GM19463 (cell line): ENCODE data around the gene SPINDOC.

Experiments used
- ATAC-seq: cut with Tn5 transposase; IDR thresholded peaks from one replicate; pipeline ENCODE4 v1.9.1; 2021; ENCODE audit warnings: mild to moderate bottlenecking, moderate library complexity; ENCODE audit not compliant: unreplicated experiment

SPINDOC gene

DNA sequence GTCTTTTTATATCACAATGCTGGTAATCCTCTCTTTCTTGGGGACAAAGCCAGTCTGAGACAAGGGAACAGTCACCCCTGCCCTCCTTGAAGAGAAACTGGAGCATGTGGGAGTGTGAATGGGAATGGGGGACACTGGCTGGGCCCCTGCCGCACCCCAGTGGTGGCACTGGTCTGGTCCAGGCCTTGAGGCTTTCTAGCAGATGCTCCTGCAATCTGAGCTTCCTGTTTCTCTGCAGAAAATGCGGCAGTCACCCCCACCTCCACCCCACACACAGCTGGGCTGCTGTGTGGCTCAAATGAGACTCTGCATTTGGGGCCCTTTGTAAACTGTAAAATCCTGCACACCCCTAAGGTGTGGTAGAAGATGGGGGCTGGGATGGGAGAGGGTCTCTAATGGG is 19.1 kb downstream of the SPINDOC start:
- no peak for ATAC-seq

DNA sequence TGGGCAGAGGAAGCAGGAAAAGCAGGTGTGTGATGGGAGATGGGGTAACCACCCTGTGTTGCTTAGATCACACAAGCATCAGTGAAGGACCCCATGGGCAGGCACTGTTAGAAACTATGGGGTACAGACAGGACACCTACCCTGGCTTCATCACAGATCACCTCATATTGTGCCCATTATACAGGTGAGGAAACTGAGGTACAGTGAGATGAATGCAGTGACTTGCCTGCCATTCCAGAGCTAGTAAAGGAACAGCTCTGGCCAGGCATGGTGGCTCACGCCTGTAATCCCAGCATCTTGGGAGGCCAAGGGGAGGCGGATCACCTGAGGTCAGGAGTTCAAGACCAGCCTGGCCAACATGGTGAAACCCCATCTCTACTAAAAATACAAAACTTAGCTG is 19.8 kb downstream of the SPINDOC start:
- no peak for ATAC-seq

DNA sequence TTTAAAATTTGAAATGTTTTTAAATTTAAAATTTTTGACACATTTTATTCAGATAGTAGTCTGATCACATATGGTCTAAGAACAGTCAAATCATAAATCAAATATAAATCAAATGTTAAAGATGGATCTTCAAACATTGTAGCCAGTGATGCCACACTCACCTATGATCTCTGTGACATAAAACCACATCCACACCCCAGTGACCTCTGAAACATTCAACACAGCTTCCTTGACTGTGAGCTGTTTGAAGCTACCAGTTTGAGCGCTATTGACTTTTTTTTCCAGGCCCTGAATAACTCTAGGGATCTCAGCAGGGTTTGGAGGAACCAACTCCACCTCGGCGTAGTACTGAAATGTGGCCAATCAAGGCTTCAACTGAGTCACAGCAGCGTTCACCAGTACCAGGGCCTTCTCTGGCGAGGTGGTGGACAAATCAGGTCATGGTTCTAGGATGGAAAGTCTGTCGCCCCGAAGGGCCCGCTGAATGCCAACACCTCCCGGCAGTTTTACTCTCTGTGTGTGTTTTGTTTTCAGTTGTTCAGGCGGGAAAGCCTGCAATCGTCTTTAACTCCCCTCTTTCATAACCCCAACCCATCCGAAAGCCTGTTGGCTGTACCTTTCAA is 21.4 kb downstream of the SPINDOC start:
- no peak for ATAC-seq

GRCh38 chr11:63835158-63835545 is 21.9 kb downstream of the SPINDOC start:
- ATAC-seq, result no peak

DNA sequence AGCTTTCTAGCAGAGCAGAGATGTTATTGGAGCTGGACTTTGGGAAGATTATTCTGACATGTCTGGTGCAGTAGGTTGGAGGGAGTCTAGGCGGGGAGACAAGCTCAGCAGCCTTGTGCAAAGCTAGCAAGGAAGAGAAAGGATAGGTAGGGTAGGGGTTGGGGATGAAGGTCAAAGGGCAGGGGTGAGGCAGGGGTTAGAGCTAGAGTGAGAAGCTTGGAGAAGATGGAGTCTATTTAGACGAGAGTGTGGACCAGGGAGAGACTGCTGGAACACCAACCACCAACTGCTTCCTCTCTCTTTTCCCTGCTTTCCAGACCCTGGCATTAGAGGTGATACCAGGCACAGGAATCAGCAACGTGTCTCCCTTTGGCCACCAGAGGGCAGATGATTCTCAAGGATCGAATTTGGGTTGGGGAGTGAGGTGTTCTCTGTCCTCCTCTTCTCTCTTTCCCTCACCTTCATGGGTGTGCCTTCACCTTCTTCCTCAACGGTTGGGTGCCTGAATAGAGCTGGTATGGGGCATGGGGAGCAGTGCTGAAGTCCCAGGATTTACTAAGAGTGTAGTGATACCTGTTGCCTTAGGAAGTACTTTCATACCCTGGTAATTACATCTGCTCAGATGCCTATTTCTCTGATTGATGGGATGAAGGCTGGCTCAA is 23.9 kb downstream of the SPINDOC start:
- ATAC-seq, result no peak

- ATAC-seq, result no peak
Measured at GRCh38 chr11:63837739-63838138, 24.5 kb downstream of the SPINDOC start.

DNA sequence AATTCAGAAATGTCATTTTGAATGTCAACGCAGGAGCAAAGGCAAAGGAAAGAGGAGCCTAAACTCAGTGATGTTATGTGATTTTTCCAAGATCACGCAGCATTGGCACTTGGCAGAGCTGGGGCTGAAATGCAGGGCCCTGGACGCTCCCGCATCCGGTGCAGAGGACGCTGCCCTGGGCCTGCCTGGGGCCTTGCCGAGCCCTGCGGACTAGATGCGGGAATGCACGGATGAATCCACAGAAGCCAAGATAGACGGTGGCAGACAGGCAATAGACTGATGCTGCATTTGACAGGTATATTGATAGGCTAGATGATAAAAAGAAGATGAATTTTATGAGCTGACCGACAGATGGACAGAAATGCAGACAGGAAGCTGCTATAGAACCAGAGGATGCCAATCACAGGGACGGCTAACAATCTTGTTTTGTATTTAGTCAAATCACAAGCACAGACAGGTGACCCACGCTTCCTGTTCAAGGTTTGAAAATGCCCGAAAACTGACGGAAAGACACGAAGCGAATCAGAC is 25.0 kb downstream of the SPINDOC start:
- no peak for ATAC-seq

DNA sequence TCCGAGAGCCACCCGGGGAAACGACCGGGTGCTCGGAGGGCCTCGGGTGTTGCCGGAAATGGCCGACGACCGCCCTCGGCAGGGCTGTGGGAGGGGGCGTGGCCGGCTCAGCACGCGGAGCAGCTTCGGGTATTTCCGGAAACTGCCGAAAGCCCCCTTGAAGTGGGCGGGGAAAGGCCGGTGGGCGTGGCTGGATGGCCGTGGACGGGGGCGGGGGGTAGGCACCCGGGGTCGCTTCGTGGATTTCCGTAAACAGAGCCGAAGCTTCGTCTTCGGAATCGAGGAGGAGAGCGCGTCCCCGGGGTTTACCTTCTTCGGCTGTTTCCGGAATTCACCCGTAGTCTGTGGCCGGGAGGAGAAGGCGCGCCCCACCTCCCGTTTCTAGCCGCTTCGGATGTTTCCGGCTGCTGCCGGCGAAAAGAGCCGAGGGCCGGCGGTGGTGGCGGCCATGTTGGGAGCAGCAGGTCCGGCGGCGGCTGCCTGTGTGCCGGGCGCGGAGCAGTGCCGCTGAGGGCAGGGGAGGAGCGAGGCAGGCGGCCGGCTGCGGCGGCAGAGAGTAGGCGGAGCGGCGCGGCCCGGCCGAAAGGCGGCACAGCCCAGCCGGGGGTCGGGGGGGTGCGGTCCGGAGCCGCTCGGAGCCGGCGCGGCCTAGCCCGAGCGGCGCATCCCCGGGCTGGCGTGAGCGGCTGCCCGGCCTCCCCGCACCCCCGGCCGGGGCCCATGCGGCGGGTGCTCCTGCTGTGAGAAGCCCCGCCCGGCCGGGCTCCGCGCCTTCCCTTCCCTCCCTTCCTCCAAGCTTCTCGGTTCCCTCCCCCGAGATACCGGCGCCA is 25.6 kb downstream of the SPINDOC start, which contains the start of gene MARK2:
Gene MARK2 (plus strand): TSS at position 433 of the 830 bp plus-strand sequence. CDS start 397 bp downstream, at position 830.
- ATAC-seq, result peak; percentile 74

GRCh38 chr11:63839508-63840355 is 26.5 kb downstream of the SPINDOC start:
- ATAC-seq, result no peak

- no peak for ATAC-seq
Measured at GRCh38 chr11:63840356-63841060, 27.3 kb downstream of the SPINDOC start.

DNA sequence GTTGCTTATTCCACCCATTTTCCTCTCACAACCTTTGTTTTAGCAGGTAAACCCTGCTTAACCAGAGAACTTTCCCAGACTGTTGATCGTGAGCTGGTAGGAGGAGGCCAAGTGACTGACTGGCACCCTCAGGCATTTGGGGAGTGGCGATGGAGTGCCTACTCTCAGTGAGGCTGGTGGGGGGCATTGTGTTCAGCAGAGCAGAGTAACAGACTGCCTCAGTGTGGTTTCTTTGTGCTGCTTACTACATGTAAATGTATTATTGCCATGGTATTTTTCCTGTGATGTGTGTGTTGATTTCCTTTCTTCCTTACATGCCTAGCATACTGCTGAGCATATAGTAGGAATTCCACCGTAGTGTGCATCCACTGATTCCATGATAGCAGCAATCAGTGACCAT is 28.3 kb downstream of the SPINDOC start:
- no peak for ATAC-seq

DNA sequence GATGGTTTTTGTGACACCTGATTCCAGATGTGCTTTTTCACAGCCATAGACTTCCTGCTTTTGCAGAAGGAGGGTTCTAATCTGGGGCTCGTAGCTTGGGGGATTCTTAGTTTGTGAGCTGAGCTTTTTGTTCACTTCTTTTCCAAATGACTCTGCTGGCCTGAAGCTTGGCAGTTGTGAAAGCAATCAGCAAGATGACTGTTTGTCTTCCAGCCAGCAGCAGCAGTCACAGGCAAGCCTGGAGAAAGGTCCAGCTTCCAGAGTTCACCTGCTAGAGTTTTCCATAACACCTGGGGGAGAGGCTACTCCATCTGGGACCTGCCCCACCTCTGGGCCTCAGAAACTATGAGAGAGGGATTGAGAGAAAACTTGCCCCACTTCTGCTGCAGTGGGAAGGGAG is 29.8 kb downstream of the SPINDOC start:
- ATAC-seq, result no peak

GRCh38 chr11:63844836-63845235 is 31.6 kb downstream of the SPINDOC start:
- ATAC-seq, result no peak

- ATAC-seq, result no peak
Measured at GRCh38 chr11:63845303-63845702, 32.0 kb downstream of the SPINDOC start.

GRCh38 chr11:63845911-63846310 is 32.7 kb downstream of the SPINDOC start:
- no peak for ATAC-seq

- ATAC-seq, result no peak
Measured at GRCh38 chr11:63846897-63847296, 33.6 kb downstream of the SPINDOC start.

DNA sequence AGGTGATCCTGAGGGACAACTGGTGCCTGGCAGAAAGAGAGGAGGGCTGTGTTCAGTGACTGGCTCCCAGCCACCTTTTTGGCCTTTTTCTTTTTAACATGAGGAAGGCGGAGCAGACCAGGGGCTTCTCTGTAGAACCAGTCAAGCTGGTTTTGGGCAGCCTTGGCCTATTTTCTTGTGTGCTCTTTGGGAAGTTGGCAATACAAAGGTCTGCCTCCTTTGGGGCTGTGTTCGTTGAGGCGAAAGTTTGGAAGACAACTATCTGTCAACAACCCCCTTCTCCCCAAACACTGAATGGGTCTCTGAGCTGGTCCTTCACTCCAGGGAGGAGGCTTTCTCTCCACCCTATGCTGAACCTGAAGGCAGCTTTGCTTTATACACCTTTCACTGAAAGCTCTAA is 34.1 kb downstream of the SPINDOC start:
- ATAC-seq, result no peak

DNA sequence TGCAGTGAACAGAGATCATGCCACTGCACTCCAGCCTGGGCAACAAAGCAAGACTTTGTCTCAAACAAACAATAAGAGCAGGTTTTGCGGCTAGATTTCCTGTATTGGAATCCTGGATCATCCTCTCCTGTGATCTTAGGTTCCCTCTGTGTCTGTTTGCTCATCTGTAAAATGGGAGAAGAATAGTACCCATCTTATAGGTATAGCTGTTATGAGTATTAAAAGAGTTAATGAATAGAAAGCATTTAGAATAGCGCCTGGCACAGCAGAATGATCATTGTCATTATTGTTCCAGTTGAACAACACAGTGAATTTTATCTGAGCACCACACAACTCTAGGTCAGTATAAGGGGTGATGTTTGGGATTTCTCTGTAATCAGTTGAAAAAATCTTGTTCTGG is 36.4 kb downstream of the SPINDOC start:
- ATAC-seq, result no peak

GRCh38 chr11:63850920-63851319 is 37.7 kb downstream of the SPINDOC start:
- ATAC-seq, result no peak

DNA sequence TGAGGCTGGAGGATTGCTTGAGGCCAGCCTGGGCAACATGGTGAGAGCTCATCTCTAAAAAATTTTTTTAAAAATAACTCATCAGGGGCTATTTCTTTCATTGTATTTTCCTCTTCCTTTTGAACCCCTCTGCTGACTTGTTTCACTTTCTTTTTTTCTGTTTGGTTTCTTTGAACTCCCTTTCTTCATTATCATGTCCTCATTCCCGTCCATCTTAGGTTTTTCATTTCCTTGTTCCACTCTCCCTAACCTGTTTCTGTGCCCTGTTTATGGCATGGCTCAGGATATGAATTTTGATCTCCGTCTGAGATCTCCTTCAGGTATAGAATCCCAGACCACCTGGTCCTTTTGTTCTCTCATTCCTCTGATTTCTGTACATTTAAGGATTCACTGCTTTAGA is 38.1 kb downstream of the SPINDOC start:
- no peak for ATAC-seq
